NCI-H187 (cell line): ENCODE results near the gene PRSS33.

Source experiments
- DNase-seq, 2 experiments: peaks; one replicate each; lab custom pipeline; 2025; lab: John Stamatoyannopoulos, UW

The PRSS33 gene

GRCh38 chr16:2820836-2821486 lies 33.6 kb upstream of the PRSS33 start:
- DNase-seq, result no peak

DNA sequence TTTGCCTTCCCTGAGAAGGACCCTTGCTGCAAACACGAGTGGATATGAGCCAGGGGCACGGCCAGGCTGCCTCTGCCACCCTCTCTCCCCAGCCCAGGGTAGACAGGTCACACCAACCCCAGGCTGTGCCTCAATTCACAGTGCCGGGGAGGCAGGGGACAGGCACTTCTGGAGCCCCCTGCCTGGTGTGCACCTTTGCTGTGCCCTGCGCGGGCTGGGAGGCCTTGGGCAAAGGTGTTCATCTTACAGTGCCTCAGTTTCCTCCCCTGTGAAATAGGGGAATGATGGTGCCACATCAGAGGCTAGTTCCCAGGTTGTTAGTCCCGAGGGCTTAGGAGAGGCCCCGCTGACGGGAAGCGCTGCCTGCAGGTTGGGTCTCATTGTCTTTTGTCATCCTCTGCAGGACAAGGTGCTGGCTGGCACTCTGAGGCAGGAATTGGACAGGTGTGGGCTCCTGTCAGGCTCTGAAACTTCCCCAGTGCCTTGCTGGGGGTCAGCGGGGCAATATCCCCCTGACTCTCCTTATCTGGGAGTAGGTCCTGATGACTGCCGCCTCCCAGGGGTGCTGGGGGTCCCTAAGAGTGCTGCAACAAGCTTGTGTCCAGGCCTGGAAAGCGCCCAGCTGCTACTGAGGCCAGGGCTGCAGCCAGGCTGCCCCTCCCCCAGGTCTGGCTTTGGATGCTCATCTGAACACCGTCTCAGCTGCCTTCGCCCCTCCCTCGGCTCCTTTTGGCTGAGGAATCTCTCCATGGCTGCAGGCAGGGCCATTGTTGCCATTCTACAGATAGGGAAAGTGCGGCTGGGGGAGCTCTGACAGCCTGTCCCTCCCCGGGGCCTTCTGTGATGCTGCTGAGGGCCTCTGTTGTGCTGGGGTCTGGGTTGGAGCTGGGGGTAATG lies 32.8 kb upstream of the PRSS33 start:
- DNase-seq, result no peak

GRCh38 chr16:2819179-2819938 lies 32.0 kb upstream of the PRSS33 start:
- DNase-seq, result no peak

DNA sequence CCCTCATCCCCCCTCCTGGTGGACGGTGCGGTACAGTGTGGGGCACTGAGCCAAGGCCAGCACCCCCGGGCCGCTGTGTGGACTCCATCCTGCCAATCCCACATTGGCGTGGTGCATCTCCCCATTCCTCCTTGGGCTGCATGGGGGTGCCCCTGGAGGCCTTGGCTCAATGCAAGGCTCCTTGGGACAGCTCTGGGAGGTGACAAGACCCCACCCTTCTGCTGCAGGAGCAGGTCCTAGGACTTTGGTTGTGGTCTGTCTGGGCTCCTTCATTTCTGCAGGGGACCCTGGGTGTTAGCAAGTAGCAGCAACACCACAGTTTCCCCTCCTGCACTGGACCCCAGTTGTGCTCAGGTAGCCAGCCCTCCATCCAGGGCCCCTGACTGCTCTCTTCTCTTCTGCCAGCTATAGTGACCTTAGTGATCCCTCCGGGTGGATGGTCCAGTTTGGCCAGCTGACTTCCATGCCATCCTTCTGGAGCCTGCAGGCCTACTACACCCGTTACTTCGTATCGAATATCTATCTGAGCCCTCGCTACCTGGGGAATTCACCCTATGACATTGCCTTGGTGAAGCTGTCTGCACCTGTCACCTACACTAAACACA lies 31.0 kb upstream of the PRSS33 start:
- no peak for DNase-seq

DNA sequence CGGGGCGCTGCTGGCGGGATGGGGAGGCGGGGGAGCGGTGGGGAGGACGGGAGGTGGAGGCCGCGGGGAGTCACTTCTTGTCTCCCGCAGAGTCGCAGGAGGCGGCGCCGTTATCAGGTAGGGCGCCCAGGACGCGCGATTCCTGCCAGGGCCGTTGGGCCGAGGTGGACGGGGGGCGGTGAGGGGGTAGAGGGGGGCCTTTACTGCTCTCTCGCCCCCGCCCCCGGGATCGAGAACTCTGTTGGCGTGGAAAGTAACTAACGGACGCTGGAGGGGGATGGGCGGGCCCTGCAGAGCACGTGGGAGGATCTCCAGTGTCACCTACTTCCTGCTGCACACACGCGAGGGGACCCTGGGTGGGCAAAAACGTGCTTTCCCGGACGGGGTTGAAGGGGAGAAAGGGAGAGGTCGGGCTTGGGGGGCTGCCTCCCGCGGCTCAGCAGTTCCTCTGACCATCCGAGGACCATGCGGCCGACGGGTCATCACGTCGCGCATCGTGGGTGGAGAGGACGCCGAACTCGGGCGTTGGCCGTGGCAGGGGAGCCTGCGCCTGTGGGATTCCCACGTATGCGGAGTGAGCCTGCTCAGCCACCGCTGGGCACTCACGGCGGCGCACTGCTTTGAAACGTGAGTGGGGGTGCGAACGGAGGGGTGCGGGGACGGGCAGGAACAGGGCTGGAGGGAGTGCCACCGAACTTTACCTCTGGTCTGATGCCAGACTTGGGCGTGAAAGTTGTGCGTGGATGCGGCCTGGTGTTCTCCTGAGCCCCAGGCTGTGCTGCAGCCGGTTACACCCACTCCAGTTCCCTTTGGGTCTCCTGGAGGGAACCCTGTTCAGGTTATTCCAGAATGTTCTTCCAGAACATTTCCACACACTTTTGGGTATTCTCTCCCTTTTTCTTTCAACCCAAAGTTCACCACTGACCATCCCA lies 30.2 kb upstream of the PRSS33 start:
- DNase-seq, result no peak

DNA sequence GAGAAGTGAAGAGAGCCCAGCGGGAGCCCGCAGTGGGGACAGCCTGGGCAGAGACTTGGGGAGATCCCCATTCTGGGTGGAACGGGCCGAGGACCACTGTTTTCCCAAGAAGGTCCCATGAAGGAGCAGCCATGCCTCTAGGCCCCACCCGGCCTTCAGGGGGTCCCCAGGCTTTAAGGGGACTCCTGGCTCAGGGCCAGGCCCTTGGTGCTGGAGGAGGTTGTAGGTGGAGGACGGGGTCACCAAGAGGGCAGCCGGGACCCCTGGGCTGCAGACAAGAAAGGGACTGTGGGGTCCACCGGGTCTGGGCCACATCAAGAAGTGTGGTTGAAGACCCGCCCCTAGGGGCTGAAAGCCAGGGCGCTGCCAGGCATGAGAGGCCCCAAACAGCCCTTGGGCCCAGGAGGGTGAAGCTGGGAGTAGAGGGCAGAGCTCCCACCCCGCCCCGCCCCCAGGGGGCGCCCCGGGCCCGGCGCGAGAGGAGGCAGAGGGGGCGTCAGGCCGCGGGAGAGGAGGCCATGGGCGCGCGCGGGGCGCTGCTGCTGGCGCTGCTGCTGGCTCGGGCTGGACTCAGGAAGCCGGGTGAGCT lies 29.5 kb upstream of the PRSS33 start, which contains the start of gene PRSS21:
Gene PRSS21 (plus strand): TSS at position 487 of the 589 bp plus-strand sequence. CDS start 32 bp downstream, at position 519.
- DNase-seq, result no peak

DNA sequence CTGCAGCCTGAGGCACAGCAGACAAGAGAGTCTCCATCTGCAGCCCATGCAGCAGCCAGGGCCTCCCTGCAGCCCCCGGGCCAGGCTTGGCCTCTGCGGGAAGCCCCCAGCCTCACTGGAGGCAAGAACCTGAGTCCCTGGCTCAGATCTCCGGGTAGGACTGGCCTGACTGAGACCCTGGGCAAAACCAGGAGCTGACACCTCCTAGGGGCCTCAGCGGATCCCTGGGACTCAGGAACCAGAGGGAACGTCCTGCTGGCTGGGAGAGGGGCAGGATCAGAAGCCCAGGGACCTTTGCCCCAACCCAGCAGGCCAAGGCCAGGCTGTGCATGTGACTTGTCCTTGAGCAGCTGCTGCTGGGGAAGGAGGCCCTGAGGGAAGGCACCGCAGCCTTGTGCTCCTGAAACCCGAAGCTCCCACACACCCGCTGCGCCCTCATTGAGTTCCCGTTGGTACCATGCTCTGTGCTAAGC lies 28.0 kb upstream of the PRSS33 start:
- no peak for DNase-seq

GRCh38 chr16:2814551-2815298 lies 27.4 kb upstream of the PRSS33 start:
- no peak for DNase-seq

- no peak for DNase-seq
Observed at GRCh38 chr16:2813771-2814221, 26.4 kb upstream of the PRSS33 start.

GRCh38 chr16:2811703-2812471 lies 24.5 kb upstream of the PRSS33 start:
- no peak for DNase-seq

GRCh38 chr16:2810651-2811050 lies 23.3 kb upstream of the PRSS33 start:
- DNase-seq, result no peak

- DNase-seq, result no peak
Observed at GRCh38 chr16:2809149-2809760, 21.9 kb upstream of the PRSS33 start.

DNA sequence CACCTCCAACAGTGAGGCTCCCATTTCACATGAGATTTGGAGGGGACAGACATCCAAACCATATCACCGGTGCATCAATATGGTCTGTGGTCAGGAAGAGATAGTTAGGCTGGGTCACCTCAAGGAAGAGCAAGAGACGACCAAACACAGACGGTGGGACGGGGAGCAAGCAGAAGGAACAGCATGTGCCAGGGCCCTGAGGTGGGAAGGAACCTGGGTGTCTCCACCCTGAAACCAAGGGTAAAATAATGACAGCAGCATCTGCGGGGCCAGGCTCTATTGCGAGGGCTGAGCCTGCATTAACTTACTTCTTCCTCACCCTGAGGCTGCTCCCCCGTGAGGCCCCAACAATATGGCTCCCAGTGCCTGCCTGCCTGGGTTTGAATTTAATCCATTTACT lies 20.8 kb upstream of the PRSS33 start:
- DNase-seq, result no peak

- no peak for DNase-seq
Observed at GRCh38 chr16:2806286-2806685, 18.9 kb upstream of the PRSS33 start.

GRCh38 chr16:2804728-2805127 lies 17.4 kb upstream of the PRSS33 start:
- DNase-seq, result no peak

DNA sequence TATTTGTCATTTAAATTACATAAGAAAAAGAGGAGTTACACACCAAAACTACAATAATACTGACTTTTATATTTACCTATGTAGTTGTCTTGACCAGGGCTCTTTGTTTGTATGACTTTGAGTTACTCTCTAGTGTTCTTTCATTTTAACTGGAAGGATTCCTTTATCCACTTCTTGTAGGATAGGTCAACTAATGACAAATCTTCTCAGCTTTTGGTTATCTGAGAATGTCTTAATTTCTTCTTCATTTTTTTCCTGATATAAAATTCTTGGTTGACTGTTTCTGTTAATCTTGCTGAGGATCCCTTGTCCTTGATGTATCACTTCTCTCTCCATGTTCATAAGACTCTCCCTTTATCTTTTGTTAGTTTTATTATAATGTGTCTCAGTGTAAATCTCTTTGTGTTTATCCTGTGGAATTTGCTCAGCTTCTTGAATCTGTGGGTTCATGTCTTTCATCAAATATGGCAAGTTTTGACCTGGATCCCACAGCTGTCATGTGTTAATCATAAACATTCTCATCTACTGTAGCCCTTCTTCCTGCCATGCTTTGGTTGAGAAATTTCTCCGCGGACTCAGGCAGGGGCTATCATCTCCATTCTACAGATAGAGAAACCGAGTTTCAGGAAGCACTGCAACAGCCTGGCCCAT lies 16.3 kb upstream of the PRSS33 start:
- no peak for DNase-seq

DNA sequence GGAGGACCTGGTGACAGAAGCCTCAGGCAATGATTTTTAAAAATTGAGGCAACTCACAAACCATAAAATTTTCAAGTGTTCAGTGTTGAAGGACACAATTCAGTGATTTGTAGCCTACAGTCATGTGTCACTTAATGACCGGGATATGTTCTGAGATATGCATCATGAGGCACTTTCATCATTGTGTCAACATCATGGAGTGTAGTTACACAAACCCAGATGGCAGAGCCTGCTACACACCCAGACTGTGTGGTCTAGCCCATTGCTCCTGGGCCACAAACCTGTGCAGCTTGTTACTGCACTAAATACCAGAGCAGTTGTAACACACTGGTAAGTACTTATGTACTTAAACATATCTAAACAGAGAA lies 12.5 kb upstream of the PRSS33 start:
- no peak for DNase-seq
